ENCODE data around the gene ACTN1. TPM values are rescaled to one million over a fixed set of nuclear protein-coding genes. Genes with fewer than 3 reads are reported as not detected.

The ACTN1 gene
- total RNA-seq, 1 experiment from 2014 or later: 212 TPM

DNA sequence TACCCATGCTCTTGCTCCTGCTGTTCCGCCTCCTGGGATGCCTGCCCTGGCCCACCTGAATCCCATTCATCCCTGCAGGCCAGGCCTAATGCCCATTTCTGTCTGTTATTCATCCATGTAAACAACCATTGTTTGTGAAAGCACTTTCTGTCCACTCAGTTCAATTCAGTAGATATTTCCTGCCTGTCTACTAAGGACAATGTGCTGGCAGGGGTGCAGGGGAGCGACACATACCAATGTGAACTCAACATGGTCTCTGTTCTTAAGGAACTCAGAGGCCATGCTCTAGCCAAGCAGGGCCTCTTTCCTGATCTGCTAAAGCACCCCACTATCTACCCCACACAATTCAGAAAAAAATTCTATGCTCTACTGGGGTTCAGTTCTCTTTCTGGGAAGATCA is 97.7 kb downstream of the ACTN1 start:
- in situ Hi-C loops (cut with HindIII; ENCODE audit: low pct_unique_long_range_greater_than_20kb, low sequenced_read_pairs): no loop called here
- TSS peak; percentile 30 for BruUV-seq (replicated peaks)
- intact Hi-C loops (cut with micrococcal nuclease; ENCODE audit: unreplicated experiment): no loop called here
- H3K4me1 ChIP-seq (ENCODE audit: control insufficient read depth, insufficient read depth, low read length): no peaks in the 10 kb centered on the region
- DNase-seq (ENCODE audit: low read depth, low spot score): no peak
- H3K9me3 ChIP-seq (ENCODE audit: control insufficient read depth, insufficient read depth, low read depth, low read length): no peaks in the 10 kb centered on the region
- no peak overlapping the region for H3K27ac ChIP-seq (ENCODE audit: low read length)
- H3K27me3 ChIP-seq (ENCODE audit: control insufficient read depth, insufficient read depth, low read length): no peaks in the 10 kb centered on the region
- no peak overlapping the region for H3K4me3 ChIP-seq (ENCODE audit: low read depth in 2 of 2, low read length in 2 of 2)
- CTCF ChIA-PET: no interaction called here
- ATAC-seq: no peak
- no peak for TF ChIP-seq CTCF (IDR thresholded peaks at IDR 0.05)
- TF ChIP-seq, protein P1, sequence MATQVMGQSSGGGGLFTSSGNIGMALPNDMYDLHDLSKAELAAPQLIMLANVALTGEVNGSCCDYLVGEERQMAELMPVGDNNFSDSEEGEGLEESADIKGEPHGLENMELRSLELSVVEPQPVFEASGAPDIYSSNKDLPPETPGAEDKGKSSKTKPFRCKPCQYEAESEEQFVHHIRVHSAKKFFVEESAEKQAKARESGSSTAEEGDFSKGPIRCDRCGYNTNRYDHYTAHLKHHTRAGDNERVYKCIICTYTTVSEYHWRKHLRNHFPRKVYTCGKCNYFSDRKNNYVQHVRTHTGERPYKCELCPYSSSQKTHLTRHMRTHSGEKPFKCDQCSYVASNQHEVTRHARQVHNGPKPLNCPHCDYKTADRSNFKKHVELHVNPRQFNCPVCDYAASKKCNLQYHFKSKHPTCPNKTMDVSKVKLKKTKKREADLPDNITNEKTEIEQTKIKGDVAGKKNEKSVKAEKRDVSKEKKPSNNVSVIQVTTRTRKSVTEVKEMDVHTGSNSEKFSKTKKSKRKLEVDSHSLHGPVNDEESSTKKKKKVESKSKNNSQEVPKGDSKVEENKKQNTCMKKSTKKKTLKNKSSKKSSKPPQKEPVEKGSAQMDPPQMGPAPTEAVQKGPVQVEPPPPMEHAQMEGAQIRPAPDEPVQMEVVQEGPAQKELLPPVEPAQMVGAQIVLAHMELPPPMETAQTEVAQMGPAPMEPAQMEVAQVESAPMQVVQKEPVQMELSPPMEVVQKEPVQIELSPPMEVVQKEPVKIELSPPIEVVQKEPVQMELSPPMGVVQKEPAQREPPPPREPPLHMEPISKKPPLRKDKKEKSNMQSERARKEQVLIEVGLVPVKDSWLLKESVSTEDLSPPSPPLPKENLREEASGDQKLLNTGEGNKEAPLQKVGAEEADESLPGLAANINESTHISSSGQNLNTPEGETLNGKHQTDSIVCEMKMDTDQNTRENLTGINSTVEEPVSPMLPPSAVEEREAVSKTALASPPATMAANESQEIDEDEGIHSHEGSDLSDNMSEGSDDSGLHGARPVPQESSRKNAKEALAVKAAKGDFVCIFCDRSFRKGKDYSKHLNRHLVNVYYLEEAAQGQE (IDR thresholded peaks at IDR 0.05; ENCODE audit: insufficient read depth in 1 of 2, low read depth in 2 of 2, low read length in 1 of 2): no peak
- no peak for TF ChIP-seq POLR2AphosphoS5 (IDR thresholded peaks at IDR 0.05; ENCODE audit: low read depth, low read length)
- TF ChIP-seq TCF7L2 (IDR thresholded peaks at IDR 0.05; ENCODE audit: low read depth, low read length): no peak
- TF ChIP-seq SIN3A (IDR thresholded peaks at IDR 0.05; ENCODE audit: borderline replicate concordance, insufficient read depth, low read depth, low read length): no peak
- POLR2A ChIA-PET: no interaction called here
- H3K36me3 ChIP-seq (ENCODE audit: control insufficient read depth, insufficient read depth, low read length): peaks cover 9% of the 10 kb centered on the region

- ATAC-seq (no peak), DNase-seq (ENCODE audit: low read depth, low spot score) (no peak)
- Histone ChIP-seq H3K27me3 (ENCODE audit: control insufficient read depth, insufficient read depth, low read length) (no peaks in the 10 kb centered on the region), H3K9me3 (ENCODE audit: control insufficient read depth, insufficient read depth, low read depth, low read length) (no peaks in the 10 kb centered on the region), H3K4me1 (ENCODE audit: control insufficient read depth, insufficient read depth, low read length) (no peaks in the 10 kb centered on the region), H3K27ac (ENCODE audit: low read length) (no peak overlapping the region), H3K36me3 (ENCODE audit: control insufficient read depth, insufficient read depth, low read length) (peaks cover 9% of the 10 kb centered on the region), H3K4me3 (ENCODE audit: low read depth in 2 of 2, low read length in 2 of 2) (no peak overlapping the region)
- in situ Hi-C loops (cut with HindIII; ENCODE audit: low pct_unique_long_range_greater_than_20kb, low sequenced_read_pairs): no loop called here
- no TSS peak for BruUV-seq (replicated peaks)
- TF ChIP-seq, protein P1 (IDR thresholded peaks at IDR 0.05; ENCODE audit: insufficient read depth in 1 of 2, low read depth in 2 of 2, low read length in 1 of 2): no peak
- TF ChIP-seq CTCF (IDR thresholded peaks at IDR 0.05) (no peak), TCF7L2 (IDR thresholded peaks at IDR 0.05; ENCODE audit: low read depth, low read length) (no peak), SIN3A (IDR thresholded peaks at IDR 0.05; ENCODE audit: borderline replicate concordance, insufficient read depth, low read depth, low read length) (no peak), POLR2AphosphoS5 (IDR thresholded peaks at IDR 0.05; ENCODE audit: low read depth, low read length) (no peak)
- ChIA-PET POLR2A (no interaction called here), CTCF (no interaction called here)
- intact Hi-C loops (cut with micrococcal nuclease; ENCODE audit: unreplicated experiment): no loop called here
Measured at GRCh38 chr14:68880581-68881105, 98.5 kb downstream of the ACTN1 start.
